H1 (cell line): Measurements from ENCODE around the gene MVP.

Experiments
- CREB1 ChIP-seq: IDR thresholded peaks from 2 replicates; pipeline ENCODE4 v1.6.1; 2012; ENCODE audit warnings: inconsistent platforms
- CTCF ChIP-seq, 3 experiments: IDR thresholded peaks; 1 replicate in 2 of 3; 2 replicates in 1 of 3; pipeline versions ENCODE4 v1.5.1 to v1.6.1; 2011; ENCODE audit warnings: low read length in 3 of 3, mild to moderate bottlenecking in 3 of 3, inconsistent platforms in 2 of 3, low read depth in 1 of 3, moderate library complexity in 1 of 3; ENCODE audit not compliant: insufficient read depth in 1 of 3; ENCODE audit errors: control extremely low read depth in 1 of 3
- USF2 ChIP-seq: IDR thresholded peaks from 2 replicates; pipeline ENCODE4 v1.6.1; 2011; ENCODE audit warnings: low read length, improper control_type of control experiment

GRCh38 chr16:29774730-29775129 is 45.5 kb upstream of the MVP start:
- no peak for TF ChIP-seq USF2
- no peak for TF ChIP-seq CTCF (IDR thresholded peaks at IDR 0.05; ENCODE audit: control extremely low read depth in 1 of 3, insufficient read depth in 1 of 3, low read depth in 1 of 3, low read length in 3 of 3)
- TF ChIP-seq CREB1 = no peak
